ENCODE data around the gene CDC25B.
"Not testable (repeated sequence)": the region's sequence is repeated elsewhere in the genome, so short reads cannot be mapped to it uniquely, and the experiment has no call there.

The CDC25B gene

DNA sequence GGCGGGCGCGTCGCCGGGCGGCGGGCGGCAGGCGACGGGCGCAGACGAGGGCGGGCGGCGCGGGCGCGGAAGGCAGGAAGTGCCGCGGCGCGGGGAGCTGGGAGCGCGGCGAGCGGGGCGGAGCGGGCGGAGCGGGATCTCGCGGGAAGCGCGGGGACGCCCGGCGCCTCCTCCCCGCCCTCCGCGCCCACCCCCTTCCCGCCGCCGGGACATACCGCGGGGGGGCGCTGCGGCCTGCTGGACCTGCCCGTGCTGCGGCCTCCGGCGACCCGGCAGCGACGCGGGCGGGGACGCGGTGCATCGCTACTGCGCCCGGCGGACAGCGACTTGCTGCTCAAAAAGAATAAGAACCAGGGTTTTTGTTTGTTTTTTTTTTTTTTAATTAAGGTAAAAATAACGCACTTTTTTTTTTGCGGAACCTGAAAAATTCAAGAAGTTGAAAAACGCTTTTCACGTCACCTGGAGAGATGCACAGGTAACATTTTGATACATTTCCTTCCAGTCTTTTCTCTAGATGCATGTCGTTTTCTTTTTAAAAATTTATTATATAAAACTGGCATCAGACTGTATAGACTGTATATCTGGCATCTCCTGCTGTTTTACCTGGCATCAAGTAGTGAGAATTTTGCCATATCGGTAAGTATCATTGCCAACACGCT lies 9.3 kb upstream of the CDC25B start, which contains the start of gene CENPB:
CENPB (minus strand) TSS at position 76 of the 659 bp plus-strand sequence. CDS start 257 bp downstream, outside the sequence.
- DNase-seq, result peak; percentile 89

GRCh38 chr20:3787324-3788014 lies 8.6 kb upstream of the CDC25B start:
- no peak for DNase-seq

GRCh38 chr20:3788685-3789155 lies 7.4 kb upstream of the CDC25B start:
- DNase-seq, result no peak

DNA sequence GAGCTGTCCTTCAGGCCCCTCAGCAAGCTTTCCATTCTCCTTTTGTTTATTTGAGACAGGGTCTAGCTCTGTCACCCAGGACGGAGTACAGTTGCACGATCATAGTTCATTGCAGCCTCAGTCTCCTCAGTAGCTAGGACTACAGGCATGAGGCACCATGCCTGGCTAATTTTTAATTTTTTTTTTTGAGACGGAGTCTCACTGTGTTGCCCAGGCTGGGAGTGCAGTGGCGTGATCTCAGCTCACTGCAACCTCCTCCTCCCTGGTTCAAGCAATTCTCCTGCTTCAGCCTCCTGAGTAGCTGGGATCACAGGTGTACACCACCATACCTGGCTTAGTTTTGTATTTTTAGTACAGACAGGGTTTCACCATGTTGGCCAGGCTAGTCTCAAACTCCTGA lies 6.9 kb upstream of the CDC25B start:
- not testable (repeated sequence) for DNase-seq

DNA sequence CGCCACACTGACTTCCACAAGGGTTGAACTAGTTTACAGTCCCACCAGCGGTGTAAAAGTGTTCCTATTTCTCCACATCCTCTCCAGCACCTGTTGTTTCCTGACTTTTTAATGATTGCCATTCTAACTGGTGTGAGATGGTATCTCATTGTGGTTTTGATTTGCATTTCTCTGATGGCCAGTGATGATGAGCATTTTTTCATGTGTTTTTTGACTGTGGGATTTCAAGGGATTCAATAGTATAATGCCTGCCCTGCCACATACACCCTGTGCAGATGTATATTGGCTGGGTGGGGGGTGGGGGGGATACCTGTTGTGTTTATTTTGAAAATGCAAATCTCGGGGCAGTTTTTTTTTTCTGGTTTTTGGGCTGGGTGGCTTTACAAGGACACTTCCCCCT lies 1.9 kb upstream of the CDC25B start:
- DNase-seq, result not testable (repeated sequence)

GRCh38 chr20:3794701-3795420 lies 1.2 kb upstream of the CDC25B start:
- DNase-seq, result no peak

GRCh38 chr20:3796477-3797225 lies 541 bp downstream of the CDC25B start:
- DNase-seq, result no peak

GRCh38 chr20:3797226-3797545 lies 1.1 kb downstream of the CDC25B start:
- DNase-seq, result no peak

GRCh38 chr20:3797592-3798372 lies 1.7 kb downstream of the CDC25B start:
- DNase-seq, result peak; percentile 62

DNA sequence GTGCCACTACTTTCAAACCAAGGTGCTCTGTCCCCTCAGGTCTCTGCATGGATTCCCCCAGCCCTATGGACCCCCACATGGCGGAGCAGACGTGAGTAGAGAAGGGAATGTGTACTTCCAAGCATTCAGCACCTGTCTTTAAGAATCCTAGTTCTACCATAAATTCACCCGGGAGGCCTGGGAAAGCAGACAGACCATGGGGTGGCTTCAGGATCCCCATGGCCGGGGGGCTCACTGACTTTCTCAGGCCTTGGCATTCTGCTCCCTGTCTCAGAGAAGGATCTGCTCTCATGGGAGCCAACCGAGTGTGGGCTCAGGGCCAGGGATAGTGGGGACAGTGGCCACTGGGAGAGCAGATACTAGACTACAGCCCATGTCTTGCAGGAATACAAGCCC lies 2.3 kb downstream of the CDC25B start:
- DNase-seq, result no peak

DNA sequence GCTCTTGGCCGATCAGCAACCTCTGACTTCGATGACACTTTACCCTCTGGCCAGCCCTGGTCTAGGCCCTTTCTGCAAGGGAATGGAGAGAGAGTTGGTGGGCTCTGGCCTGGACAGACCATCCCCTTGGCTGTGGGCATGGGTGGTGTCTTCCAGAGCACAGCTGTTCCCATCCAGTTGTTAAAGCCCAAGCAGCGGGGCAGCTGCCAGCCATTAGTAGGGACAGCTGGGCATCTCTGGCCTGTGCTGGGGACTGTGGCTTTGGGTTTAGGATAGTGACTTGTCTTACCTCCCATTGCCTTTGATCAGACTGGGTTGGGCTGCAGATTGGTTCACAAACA lies 2.8 kb downstream of the CDC25B start:
- DNase-seq, result no peak

GRCh38 chr20:3800256-3800877 lies 4.3 kb downstream of the CDC25B start:
- DNase-seq, result no peak

- no peak for DNase-seq
Measured at GRCh38 chr20:3800878-3801260, 4.8 kb downstream of the CDC25B start.

GRCh38 chr20:3801299-3801698 lies 5.2 kb downstream of the CDC25B start:
- no peak for DNase-seq

GRCh38 chr20:3801846-3802245 lies 5.7 kb downstream of the CDC25B start:
- no peak for DNase-seq

DNA sequence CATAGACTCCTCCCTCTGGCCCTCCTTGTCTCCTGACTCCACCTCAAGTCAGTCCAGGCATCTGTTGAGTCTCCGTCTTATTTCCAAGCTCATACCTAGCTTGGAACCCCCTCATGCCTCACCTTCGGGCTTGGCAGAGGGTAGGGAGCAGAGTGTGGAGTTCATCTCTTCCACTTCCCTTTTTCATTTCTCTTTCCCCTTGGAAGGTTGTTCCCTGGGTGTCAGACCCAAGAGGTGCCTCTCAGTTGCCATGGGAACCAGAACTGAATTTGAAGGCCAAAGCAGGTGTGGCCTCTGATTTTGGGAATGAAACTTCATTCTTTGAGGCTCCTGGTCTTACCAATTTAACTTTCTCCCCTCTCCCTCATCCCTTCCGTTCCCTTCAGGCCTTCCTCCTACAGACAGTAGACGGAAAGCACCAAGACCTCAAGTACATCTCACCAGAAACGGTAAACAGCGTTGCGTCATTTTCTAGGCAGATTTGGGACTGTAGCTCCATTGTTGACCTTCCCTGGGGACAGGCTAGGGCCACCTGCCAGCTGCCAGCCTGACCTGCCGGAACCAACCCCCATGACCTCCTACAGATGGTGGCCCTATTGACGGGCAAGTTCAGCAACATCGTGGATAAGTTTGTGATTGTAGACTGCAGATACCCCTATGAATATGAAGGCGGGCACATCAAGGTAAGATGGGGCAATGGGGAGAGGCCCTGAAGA lies 6.6 kb downstream of the CDC25B start:
- DNase-seq, result no peak

DNA sequence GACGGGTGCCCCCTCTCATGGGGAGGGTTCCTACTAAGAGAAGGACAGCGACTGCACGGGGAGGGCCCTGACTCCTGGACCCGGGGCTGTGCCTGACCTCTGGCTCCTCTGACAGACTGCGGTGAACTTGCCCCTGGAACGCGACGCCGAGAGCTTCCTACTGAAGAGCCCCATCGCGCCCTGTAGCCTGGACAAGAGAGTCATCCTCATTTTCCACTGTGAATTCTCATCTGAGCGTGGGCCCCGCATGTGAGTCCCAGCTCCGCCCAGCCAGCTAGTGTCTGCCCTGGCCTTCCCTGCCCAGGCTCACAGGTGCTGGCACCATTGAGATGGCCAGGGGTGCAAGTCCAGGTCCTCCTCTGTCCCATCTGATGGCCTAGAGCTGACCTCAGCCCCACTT lies 7.2 kb downstream of the CDC25B start:
- no peak for DNase-seq

DNA sequence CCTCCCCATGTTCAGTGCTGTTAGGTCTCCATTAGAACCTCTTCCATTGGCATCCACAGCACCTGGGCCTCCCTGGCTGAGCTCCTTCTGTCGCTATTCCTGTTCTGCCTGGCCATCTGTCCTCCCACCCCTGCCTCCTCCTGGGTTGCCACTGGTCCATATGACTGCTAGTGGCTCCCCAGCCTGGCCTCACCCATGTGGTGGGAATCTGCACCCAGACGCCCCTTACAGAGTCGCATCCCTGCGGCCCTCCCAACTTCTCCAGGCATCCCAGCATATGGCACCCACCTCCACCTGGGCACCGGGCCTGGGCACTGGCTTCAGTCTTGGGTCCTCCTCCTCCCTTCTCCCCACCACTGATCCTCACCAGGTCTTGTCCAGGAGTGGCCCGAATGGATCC lies 7.7 kb downstream of the CDC25B start:
- no peak for DNase-seq

- DNase-seq, result no peak
Measured at GRCh38 chr20:3804254-3804751, 8.2 kb downstream of the CDC25B start.

DNA sequence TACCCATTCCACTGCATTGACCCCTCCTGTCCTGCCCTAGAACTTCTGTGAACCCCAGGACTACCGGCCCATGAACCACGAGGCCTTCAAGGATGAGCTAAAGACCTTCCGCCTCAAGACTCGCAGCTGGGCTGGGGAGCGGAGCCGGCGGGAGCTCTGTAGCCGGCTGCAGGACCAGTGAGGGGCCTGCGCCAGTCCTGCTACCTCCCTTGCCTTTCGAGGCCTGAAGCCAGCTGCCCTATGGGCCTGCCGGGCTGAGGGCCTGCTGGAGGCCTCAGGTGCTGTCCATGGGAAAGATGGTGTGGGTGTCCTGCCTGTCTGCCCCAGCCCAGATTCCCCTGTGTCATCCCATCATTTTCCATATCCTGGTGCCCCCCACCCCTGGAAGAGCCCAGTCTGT lies 8.7 kb downstream of the CDC25B start:
- DNase-seq, result no peak

DNA sequence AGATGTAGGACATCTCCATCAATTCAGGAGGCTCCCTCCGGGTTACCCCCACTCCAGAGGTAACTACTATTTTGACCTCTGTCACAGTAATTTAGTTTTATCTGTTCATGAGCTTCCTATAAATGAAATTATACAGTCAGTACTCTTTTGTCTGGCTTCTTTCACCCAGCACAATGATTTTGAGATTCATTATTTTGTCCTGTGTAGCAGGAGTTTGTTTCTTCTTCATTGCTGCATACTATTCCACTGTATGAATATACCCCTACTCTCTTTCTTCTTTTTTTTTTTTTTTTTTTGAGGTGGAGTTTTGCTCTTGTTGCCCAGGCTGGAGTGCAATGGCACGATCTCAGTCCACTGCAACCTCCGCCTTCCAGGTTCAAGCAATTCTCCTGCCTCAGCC lies 12.4 kb downstream of the CDC25B start:
- DNase-seq, result no peak
